NCI-H187 (cell line): Measurements from ENCODE around the gene NPY5R.

Experiments
- DNase-seq, 2 experiments: peaks; one replicate each; lab custom pipeline; 2025; lab: John Stamatoyannopoulos, UW

NPY5R gene

DNA sequence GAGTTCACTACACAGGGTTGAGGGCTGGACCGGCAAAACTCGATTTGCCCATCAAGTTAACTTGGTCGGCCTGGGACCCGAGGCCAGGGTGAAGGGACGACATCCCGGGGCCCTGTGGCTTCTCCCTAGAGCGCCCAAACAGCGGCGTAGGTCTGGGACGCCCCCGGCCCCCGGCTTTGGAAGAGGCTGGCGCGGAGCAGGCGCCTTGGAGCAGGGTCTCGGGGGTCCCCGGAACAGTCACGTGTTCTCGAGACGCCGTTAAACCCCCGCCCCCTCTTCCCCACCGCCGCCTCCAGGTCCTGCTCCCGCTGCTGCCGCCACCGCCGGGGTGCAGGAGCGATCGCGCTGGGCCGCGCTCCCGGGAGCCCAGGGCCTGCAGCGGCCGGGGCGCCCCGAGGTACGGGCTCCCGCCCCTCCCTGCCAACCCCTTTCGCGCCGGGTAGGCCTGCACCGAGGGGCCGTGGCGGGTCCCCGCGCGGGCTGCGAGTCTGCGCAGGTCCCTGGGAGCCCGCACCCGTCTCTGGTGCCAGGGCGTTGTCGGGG, at the start of gene NPY5R:
Gene NPY5R, plus strand, starts transcription at position 289 of the 543 bp plus-strand sequence. CDS start 6,382 bp downstream, outside the sequence.
- DNase-seq: no peak

DNA sequence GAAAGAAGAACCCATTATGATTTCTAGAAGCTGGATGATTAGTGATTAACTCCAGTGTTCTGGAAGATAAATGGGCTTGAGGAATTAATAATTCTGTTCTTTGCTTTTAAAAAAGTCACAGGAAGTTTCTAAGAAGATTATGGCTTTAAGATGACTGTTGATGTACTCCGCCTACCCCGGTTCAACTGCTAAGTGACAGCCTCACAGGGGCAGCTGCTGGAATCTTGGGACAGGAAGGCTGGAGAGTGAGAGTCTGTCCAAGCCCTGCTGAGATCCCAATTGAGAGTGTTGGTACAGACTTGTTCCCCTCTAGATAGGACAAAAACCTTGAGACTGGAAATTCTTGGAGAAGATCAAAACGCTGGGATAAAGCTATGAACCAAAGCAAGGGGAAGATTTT, 48.6 kb upstream of the NPY5R start:
- no peak for DNase-seq

DNA sequence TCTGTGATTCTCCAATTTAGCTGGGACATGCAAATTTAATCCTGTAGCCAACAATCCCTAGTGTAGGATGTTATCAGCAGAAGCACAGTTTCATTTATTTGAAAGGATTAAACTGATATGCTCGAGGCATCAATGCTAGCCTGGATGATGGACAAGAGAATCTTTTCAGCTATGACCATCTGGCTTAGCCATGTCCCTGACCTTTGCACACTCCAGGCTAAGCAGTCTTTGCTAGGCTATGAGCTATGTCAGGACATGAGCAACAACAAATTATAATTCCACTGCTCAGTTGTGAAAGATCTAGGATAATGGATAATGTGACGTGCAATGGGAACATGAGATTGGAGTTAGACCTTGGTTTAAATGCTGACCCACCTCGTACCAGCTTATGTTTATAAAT, 43.2 kb upstream of the NPY5R start:
- no peak for DNase-seq

DNA sequence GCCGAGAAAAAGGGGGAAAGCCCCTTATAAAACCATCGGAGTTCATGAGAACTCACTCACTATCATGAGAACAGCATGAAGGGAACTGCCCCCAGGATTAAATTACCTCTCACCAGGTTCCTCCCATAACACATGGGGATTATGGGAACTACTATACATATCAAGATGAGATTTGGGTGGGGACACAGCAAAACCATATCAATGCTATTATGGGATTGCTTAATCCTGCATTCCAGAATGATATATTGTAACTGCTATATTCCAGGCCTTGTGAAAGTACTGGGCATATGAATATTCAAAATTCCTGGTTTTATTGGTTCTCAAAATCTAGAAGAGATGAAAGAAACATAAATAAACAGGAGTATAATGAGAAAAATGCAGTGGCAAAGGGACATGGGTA, 40.6 kb upstream of the NPY5R start:
- no peak for DNase-seq

DNA sequence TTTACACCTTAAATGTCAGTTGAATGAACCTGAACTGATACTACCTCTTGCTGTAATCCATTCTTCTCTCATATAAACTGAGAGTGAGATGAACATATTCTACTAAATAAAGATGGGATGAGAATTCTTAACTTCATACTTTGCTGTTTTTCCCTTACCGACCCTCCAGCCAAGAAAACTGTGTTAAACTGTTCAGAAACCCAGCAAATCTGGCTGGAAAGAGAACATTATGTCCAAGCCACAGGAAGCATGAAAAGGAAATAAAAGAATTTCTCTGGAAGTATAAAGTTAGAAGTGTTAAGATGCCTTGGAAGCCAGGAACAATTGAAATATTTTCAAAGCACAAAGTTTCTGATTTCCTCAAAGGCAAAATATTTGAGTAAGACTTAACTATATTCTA, 34.2 kb upstream of the NPY5R start:
- DNase-seq: no peak

DNA sequence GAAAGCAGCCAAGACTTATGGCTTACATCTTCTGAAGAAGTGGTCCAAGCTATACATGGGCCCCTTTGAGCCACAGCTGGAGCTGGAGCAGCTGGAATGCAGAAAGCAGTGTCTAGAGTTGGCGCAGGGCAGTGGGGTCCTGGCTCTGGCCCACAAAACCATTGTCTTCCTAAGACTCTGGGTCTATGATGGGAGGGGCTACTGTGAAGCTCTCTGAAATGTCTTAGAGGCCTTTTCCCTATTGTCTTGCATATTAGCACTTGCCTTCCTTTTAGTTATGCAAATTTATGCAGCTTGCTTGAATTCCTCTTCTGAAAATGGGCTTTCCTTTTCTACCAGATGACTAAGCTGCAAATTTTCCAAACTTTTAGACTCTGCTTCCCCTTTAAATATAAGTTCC, 26.6 kb upstream of the NPY5R start:
- no peak for DNase-seq

DNA sequence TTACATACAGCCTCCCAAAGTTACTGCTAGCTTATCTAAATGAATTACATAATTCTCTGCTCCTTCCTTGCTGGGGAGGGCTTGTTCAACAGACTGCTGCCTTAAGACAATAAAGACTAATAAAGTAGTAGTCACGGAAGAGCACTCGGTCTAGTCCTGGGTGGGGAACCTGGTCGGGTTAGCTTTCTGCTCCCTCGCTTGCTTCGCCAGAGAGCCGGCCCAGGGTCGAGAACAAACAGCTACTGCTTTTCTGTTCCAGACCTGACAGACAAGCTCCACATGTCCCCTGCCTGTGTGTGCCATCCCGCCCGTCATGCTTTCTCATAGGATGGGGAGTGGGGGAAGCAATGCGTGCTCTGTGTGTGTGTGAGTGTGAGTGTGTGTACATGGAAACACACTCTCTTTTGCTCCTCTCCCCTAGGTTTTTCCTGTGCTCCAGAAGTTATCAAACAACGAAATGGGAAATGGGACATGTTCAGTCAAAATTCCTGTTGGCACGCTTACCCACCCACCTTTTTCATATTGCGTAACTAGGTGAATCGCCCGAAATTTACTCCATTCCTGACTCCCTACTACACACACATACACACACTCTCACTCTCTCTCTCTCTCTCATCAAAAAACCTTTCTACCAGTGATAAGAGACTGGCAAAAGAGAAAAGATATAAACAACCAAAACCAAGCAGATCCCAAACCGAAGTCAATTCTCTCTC, 12.6 kb upstream of the NPY5R start:
- DNase-seq: no peak

DNA sequence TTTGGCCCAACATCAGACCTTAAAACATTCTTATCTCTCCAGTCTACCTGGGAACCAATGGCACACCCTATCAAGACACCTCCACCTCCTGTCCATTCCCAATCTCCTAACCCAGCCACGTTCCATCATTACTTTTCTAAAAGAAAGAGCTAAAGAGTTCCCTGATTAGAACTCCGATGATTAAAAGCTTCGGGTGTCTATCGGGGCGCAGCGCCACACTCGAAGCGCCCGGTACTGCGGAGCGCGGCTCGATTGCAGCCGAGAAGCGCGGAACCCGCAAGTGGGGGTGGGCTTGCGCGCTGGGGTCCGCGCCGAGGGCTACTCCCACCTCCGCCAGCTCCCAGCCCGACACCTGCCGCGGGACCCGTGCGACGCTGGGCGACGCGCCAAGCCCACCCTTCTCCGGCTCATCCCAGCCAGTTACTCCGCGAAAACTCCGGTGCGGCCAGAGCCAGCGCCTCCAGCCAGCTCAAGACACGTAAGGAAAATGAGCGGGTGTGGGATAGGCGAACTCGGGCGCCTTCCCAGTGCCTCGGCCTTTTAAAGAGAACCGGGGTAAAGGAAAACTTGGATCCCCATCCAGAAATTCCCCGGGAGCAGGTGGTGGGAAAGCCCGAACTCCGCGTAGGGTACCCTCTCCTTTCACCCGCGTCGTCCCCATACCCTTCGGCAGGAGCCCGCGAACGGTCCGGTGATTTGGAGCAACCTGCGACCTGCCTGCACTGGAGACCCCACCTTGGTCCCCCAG, 11.9 kb upstream of the NPY5R start:
- DNase-seq: no peak

DNA sequence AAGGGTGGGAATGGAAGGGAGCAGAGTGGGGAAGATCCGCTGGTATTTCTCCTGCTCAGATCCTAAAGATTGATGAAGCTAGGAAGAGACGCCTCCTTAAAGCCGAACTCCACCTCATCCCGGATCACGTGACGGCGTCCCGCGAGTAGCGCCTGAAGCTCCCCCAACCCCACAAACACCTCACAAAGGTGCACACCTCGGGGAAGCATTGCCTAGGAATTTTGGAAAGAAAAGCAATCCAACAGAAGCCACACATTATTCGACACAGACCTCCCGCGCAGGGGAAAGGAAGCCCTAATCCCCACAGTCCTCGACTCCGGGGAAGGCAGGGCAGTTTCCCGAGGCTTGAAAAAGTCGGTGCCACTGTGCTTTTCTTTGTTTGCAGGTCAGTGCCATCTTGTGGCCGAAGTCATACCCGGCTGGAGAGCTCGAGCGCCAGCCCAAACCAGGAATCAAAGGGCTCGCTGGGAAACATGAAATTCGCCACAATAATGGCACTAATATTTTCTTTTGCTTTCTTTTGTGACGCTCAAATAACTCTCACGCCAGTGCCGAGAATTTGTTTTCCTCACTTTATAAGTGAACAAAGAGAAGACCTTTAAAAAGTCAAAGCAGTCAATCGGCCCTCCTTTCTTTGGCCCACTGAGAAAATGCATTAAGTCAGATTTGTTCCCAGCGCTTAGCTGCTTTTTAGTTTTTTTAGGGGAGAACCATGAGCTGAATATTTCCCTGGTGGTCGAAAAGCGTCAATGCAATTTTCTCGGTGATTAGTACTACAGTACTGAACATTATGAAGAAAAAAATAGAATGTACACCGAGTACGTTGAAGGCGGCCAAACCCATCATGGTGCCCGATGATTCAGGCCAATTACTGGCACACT, 10.9 kb upstream of the NPY5R start, which contains the start of gene NPY1R:
Gene NPY1R, minus strand, starts transcription at position 71 of the 881 bp plus-strand sequence. CDS start 6,042 bp downstream, outside the sequence.
- DNase-seq: no peak

DNA sequence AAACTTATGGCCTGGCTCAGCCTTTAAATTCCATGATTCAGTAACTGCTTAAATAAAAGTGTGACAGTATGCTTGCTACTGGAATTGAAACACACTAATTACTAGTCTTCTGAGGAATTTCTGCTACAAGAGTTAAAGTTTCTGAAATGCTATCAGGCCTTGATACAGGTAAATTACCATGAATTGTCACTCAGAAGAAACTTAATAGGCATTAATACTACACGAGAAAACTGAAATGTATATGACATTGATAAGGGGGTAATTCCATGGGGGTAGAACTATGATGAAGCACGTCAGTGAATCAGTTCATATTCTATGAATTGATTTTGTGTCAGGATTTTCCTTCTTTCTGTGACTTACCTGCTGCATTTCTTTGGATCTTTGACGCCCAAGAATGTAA, 8.3 kb upstream of the NPY5R start:
- DNase-seq: no peak

DNA sequence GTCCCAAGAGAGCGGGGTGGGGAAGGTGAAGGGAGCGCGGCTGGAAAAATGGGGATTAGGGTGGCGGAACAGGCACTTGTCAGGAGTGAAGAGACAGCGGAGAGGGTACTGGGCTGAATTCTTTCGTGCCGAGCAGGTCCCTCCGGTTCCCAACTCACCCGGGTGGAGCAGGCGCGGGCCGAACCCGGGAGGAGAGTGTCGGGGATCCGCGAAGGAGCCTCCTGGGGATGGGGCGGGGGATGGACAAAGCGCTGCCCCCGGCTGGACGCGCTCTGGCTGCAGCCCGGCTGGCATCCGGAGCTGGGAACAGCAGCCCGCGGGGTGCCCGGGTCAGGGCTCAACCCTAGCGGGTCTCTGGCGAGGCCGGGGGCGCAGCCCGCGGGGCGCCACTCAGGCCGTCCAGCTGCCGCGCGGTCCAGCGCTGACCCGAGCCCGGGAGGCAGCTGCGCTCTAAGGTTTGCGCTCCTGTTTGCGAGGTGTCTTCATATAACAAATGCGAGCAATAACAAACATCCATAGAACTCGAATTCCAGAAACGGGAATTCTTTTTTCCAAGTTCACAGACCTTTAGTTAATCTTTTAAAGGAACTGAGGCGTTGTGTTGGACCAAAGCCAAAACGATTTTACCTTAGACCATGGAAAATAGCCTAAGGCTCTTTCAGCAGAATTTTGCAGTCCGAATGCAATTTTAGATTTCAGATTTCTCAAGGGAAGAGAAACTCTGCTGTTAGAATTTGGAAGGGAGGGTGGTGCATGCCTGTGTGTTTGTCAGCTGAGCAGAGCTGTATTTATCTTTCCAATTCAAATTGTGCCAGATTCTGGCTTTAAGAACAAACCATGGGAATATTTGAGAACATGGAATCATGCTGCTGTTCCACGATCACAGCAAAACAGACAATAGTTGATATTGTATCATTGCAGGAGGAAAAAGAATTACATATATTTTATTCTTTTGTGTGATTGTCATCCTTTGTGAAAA, 744 bp downstream of the NPY5R start:
- DNase-seq: no peak

DNA sequence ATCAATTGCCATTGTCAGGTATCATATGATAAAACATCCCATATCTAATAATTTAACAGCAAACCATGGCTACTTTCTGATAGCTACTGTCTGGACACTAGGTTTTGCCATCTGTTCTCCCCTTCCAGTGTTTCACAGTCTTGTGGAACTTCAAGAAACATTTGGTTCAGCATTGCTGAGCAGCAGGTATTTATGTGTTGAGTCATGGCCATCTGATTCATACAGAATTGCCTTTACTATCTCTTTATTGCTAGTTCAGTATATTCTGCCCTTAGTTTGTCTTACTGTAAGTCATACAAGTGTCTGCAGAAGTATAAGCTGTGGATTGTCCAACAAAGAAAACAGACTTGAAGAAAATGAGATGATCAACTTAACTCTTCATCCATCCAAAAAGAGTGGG, 7.0 kb downstream of the NPY5R start:
- no peak for DNase-seq

DNA sequence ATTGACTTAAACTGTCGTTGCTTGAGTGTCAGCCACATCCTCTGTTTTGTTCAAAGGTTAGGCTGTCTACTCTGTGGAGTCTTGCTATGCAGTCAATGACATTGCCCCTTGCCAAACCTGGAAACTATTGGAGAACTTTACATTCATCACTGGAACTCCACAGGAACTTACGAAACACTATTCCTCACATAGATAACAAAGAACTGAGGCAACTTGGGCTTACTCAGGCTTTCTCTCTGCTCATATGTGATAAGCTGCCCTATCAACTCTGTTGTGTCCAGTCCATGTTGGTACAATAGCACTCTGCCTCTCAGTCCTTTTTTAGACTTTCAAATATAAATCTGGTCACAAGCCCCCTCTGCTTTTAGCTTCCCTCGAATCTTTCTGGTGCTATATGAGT, 9.4 kb downstream of the NPY5R start:
- no peak for DNase-seq

DNA sequence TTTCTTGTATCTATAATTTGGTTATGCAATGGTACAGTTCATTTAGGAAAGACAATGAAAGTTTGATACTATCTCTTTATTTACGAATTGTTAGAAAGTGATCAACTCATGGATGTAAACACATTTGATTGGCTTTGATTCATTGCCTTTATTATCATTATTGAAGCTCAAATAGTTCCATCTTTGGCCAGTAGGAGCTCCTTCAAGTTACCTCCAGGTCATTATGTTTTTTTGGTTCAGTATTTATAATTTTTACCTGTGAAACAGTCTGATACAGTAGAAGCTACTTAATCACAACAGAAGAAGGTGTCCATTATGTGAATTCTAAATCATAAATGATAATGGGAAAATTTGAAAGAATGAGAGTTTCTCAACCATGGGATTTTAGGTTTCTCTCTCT, 12.4 kb downstream of the NPY5R start:
- no peak for DNase-seq

DNA sequence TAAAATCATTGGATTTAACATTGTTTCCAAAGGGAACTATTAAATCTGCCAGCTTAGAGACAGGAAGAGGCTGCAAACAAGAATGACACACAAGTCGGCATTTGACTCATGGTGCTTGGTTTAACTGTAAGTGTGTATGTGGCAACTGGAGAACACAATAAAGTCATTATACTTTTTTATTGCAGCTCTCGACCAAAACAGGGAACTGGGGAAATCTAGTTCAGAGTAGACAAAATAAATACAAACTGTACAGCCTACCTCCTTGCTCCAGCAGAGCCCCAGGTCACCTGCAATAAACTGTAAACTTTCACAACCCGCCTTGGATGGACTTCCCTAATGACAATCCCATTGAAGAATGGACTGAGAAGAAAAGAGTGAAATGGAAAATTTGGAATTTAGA, 24.0 kb downstream of the NPY5R start:
- no peak for DNase-seq

DNA sequence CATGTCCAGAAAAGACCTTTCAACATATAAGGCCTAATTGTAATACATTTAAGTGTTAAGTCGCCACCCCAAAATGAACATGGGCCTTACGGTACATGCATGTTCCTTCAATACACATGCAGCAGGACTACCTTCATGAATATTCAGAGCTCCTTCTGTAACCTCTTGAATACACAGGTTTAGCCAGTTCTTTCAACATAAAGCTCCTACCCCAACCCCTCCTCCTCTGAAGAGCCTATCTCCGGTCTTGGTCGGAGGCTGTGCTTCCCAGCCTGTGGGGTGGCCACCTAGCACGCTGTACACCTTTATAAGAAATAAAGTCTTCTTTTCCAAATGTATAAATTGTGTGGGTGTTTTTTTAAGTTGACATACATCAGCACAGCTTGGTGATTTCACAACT, 28.3 kb downstream of the NPY5R start:
- no peak for DNase-seq

DNA sequence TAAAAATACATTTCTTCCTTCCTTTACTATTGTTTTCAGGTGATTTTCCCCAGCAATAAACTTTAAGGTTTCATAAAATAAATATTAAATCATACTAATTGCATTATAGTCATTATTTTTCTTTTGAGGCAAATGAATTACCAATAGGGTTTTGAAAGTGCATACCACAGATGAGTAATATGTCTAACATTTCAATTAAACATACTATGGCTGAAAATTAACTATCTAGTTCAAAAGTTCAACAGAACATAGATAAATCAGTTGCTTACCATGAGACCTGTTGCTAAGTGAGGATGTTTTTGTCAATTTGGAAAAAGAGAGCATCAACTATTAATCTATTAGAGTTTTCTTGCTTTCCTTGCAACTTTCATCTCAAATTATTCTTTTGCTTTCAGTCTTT, 35.0 kb downstream of the NPY5R start:
- no peak for DNase-seq

DNA sequence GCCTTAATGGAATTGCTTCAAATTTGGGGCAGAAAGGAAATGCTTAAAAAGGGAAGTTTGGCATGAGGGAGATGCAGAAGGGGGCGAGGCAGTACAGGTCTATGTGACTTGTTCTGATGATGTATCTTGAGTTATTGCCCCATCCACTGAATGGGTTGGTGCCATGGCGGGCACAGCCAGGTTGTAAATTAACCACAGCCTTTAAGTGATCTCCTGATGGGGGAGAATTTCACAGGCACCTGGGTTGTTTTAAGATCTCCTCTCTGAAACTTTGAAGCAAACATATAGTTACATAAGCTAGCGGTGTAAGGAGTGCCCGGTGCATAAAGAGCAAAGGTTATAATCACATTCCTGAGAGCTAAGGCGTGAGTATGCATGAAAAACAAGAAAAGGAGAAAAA, 37.0 kb downstream of the NPY5R start:
- DNase-seq: no peak

DNA sequence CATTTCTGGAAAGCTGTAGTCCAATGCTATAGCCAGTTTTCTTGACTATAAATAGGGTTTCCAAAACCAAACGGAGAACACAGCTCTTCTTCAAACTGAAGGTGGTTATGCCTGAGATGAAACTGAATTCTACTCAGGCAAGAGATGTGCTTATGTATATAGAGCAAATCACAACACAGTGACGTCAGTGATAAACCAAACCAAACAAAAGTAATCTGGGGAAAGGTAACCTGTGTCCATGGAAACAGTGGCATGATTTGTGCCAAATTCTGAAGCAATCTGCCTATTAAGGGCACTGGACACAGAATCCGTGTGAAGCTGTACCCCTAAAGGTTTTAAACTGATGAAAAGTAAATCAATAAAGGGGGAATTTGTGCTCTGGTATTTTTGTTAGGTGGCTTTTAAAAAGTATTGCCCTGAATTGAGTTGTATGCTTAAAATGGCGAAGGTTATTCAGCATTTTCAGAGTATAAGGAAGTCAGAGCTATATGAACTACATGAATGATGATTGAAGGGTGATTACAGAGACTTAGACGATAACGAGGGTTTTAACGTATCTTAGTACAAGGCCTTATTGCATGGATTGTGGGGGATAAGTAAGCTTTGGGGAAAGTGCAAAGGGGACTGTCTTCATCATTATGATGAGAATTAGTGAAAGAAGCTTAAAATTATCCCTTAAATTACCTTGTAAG, 38.6 kb downstream of the NPY5R start:
- no peak for DNase-seq

DNA sequence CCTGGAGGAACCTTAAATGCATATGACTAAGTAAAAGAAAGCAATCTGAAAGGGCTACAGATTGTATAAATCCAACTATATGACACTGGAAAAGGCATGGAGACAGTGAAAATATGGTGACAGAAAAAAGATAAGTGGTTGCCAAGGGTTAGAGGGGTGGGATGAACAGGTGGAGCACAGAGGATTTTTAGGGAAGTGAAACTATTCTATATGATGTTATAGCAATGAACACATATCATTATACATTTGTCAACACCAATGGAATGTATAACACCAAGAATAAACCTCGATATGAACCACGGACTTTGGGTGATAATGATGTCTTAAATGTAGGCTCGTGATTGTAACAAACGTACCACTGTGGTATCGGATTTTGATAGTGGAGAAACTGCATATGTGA, 40.7 kb downstream of the NPY5R start:
- no peak for DNase-seq

DNA sequence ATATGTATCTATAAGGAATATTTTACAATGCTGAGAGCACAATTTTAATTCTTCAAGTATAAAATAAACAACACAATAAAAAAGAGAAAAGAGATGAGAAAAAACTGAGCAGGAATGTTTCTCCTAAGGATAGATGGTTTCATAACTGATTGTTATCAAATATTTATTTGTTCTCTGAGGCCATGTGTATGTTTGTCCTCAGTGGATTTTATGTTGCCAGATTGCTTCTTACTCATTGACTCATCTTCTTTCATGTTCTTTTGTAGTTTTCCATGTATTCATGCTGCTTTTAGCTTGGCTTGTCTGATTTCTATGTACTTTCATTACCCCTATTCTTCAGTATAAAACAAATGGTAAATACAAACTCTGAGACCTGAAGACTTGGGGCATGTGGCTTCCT, 41.2 kb downstream of the NPY5R start:
- DNase-seq: no peak
